CD4-positive, alpha-beta T cell treated with Interleukin-17A for 1 hour (primary cell): ENCODE measurements around the gene NAA10.
A peak's percentile ranks its signal among the peaks of the same experiment; 100 is the strongest.

ENCODE experiments used
- DNase-seq: peaks from one replicate; pipeline ENCODE4 v3.0.0-alpha.2; 2020

NAA10 gene

DNA sequence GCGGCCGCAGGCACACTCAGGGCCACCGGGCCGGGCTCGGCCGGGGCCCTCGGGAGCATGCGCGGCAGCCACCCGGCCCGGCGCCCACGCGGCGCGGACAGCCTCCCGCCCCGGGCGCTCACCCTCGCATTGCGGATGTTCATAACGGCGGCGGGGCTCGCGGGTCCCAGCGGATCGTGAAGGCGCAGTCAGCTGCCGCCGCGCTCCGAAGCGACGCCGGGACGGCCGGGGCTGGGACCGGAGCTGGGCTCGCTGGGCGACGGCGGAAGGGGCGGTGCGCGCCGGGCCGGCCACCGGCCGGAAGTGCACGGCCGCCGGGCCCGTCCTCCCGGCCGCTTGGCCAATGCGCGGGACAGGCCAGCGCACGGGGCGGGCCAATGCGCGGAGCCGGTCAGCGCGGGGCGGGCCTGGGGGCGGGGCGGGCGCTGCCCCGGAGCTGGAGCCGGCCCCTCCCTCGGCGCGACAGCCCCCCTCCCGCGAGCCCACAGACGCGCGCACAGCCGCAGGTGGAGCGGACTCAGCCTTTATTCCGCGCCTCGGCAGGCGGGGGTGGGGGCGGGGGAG is at the start of gene NAA10:
TSS of gene NAA10 (minus strand) at position 276 of the 564 bp plus-strand sequence. CDS start at position 143, 133 bp downstream.
- peak; percentile 71 for DNase-seq

DNA sequence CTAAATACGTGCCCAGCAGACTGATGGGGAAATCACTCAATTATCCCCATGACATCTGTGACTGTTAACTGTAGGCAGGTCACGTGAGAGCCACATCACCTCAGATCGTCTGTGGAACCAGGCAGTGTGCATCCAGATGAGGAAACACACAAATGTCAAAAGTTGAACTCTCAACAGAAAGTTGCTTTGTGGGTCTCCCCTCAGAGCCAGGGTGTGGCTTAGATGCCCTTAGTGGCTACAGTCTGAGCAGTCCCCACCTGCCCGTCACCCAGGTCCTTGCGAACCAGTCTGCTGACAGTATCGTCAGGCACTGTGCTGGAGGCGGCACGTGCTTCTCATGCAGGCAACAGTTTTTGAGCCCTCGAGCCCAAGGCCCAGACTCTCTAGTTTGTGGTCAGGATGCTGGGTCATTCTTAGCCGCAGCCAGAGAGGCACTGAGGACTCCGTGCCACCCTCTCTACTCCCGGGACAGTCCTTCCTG is 48.5 kb upstream of the NAA10 start:
- DNase-seq, result no peak

GRCh38 chrX:153981771-153982533 is 47.1 kb upstream of the NAA10 start:
- peak; percentile 78 for DNase-seq

DNA sequence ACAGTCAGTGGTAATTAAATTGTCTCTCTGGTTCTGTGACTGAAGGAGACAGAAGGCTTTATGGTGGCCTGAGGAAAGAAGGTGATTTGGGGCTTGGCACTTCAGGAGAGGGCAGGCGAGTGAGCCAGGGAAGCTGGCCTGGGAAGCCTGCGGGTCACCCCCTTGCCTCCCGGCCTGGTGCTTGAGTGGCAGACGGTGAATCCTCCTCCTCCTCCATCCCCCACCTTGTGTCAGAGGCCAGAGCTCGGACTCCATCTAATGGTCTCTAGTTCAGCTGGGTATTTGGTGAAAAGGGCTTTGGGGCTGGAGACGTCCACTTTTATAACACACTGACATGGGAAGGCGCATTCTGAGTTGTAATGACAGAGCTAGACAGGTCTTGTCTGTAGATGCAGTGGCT is 46.4 kb upstream of the NAA10 start:
- DNase-seq, result no peak

GRCh38 chrX:153980394-153980793 is 45.6 kb upstream of the NAA10 start:
- DNase-seq, result peak; percentile 49

DNA sequence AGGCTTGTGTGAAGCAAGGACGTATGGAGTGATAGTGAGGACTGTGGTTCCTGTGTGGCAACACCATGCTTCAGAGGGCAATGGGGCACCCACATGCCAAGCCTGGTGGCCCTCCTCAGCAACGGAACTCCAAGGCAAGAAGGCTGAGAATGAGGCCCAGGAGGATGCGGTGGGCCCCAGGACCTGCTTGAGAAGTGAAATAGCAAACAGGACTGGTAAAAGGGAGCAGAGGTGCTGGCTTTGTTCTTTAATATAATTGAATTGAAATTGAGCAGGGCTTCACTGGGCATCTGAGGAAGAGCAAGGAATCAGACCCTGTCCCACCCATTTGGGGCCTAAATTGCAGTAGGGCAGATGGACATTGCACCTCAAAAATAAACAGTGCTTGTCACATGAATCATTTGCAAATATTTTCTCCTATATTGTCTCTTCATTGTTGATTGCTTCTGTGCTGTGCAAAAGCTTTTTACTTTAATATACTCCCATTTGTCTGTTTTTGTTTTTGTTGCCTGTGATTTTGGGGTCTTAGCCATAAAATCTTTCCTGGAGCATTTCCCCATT is 40.0 kb upstream of the NAA10 start:
- DNase-seq, result no peak

- DNase-seq, result no peak
Observed at GRCh38 chrX:153974003-153974725, 39.3 kb upstream of the NAA10 start.

DNA sequence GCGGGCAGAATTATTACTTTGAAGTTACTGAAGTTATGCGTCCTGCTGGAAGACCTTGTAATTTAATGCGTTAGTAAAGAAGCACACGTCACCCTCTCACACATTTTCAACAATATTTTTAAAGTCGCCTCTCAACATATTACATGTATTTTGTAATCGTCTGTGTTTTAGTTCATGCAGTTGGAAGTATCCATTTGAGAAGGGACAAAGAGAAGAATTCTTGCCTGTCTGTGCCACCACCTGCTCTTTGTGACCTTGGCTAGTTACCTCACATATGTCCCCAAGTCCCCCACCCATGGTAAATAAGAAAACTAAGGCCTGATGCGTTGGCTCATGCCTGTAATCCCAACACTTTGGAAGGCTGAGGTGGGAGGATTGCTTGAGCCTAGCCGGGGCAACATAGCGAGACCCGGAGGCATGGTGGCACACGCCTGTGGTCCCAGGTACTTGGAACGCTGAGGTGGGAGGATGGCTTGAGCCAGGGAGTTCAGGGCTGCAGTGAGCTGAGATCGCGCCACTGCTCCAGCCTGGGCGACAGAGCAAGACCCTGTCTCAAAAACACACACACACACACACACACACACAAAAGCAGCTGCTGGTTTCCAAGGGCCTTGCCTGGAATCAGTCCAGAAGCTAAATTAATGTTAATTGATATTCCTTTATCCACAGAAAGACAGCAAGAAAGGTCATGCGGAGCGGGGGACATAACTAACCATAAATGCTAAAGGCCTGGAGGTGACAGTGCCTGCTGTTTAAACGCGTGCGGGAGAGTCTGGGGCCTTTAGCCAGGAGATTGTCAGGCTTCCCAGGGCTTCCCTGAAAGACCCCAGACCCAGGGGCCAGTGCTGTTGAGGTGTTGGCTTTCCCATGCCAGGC is 38.5 kb upstream of the NAA10 start:
- no peak for DNase-seq

GRCh38 chrX:153972368-153973126 is 37.7 kb upstream of the NAA10 start, which contains the start of gene TMEM187:
Gene TMEM187, plus strand, starts transcription at chrX:153972754. Its CDS starts 9,309 bp downstream, at chrX:153982063.
- peak; percentile 91 for DNase-seq

DNA sequence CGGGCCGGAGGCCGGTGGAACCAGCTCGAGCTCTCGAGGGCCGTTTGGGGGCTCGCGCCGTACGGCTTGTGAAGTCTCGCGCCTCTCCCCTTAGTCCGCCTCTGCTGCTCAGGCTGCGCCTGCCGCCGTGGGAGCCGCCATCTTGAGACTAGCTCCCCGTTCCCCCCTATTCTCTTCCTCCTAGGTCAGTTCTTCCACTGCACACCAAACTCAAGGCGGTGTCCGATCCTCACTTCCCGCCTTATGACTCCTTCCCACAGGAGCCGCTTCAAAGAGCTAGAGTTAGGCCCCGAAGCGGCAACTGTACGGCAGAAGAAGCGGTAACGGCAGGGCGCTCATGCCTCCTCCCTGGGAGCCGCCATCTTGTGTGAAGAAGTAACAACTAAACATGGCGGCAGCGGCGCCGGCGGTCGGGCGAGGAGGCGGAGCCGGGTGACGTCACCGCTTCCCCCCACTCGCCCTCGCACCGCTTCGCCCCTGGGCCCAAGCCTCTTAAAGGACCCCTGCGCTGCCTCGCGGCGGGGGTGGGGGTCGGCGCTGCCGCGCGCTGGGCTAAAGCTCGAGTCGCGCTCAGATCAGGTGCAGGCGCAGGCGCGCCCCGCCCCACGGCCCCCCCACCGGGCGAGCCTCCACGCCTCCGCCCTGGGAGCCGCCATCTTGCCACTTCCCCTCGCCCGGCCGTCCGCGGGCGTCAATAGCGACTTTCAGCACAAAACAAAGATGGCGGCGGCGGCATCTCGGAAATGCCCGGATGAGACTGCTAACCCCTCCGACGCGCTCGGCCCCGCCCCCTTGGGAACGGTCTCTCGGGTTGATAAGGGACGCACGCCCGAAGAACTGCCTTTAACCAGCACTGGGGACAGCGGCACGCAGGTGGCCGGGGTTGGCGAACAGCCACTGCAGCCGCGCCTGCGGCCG is 36.9 kb upstream of the NAA10 start, which contains the start of gene HCFC1:
TSS of gene HCFC1 (minus strand) at position 369 of the 918 bp plus-strand sequence. CDS start 978 bp downstream, outside the sequence.
- peak; percentile 94 for DNase-seq

GRCh38 chrX:153971124-153971449 is 36.2 kb upstream of the NAA10 start:
- peak; percentile 91 for DNase-seq

DNA sequence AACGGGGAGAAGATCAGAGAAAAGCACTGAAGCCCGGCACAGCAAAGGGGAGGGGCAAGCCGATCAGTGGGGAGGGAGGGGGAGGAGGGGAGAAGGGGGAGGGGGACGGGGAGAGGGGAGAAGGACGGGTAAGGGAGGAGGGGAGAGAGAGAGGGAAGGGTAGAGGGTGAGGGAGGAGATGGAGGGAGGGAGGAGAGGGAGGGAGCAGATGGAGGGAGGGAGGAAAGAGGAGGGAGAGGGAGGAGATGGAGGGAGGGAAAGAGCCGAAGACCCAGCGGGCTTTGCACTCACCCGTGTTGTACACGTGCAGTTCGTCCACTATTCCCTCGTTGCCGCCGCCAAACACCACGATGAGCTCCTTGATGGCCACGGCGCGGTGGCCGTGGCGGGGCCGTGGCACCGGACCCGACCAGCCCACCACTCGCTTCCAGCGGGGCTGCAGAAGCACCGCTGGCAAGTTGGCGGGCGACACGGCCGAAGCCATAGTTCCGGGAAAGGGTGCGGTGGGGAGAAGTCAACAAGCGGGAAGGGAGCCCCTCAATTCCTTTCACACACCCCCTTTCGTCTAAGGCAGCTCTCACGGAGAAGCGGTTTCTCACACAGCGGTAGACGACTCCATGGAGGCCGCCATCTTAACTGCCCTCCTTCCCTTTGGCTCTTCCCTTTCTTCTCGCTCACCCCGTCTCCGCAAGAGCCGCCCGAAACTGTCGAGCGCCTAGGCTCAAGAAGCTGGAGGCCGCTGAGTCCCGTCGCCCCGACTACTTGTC is 35.7 kb upstream of the NAA10 start:
- DNase-seq, result peak; percentile 56

- DNase-seq, result no peak
Observed at GRCh38 chrX:153969904-153970356, 35.1 kb upstream of the NAA10 start.

DNA sequence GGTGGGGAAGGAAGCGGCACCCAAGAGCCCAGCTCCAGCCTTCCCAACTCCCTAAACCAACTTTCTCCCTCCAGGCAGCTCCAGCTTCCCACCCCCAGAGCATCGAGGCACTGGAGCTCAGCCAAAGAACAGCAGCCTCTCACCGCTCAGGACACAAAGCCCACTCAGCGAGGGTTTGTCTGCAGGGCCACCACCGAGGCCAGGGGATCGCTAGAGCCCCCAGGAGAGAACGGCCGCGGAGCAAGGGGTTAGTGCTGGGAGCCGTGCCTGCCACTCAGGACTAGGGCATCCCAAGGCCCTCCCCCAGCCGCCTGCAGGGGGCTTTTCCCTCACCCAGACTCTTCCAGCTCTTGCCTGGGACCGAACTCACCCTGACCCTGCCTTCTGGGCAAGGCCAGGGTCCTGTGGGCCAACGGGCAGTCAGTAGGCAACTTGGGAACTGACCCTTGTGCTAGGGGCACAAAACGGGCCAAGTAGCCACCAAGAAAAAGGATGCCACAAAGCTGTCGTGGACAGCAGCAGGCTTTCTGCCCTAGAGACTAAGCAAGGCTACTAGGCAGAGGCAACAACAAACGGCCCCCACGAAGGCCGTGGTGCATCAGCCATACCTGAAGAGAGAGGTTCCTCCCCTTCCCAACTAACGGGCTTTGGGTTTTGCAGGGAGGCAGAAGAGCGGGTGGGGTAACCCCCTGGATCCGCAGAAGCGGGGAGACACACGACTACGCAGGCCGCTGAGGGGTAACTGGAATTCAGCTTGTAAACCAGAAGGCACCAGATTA is 34.5 kb upstream of the NAA10 start:
- no peak for DNase-seq

GRCh38 chrX:153968754-153969124 is 33.9 kb upstream of the NAA10 start:
- no peak for DNase-seq

GRCh38 chrX:153968255-153968654 is 33.4 kb upstream of the NAA10 start:
- DNase-seq, result no peak

GRCh38 chrX:153967536-153968224 is 32.8 kb upstream of the NAA10 start:
- peak; percentile 55 for DNase-seq
